Activated CD4-positive, alpha-beta T cell treated with anti-CD3 and anti-CD28 coated beads for 36 hours (primary cell): ENCODE results near the gene GARIN5A. TPM values are rescaled to one million over a fixed set of nuclear protein-coding genes. Genes with fewer than 3 reads are reported as not detected.

ENCODE experiments used
- ATAC-seq: fragments of 200-7000 bp; cut with Tn5 transposase; one replicate; pipeline ENCODE4 v1.10.0; 2021; ENCODE audit warnings: mild to moderate bottlenecking, moderate library complexity
- CTCF ChIA-PET: fragments of 350-600 bp; sonication (Branson Sonifier 250); formaldehyde crosslinking; loops from one replicate; lab custom pipeline; 2021; ENCODE audit warnings: antibody characterized with exemption; lab: Charles Lee
- POLR2A ChIA-PET: fragments of 350-600 bp; sonication (Branson Sonifier 250); formaldehyde crosslinking; loops from one replicate; lab custom pipeline; 2021; ENCODE audit warnings: antibody characterized with exemption, inconsistent platforms; lab: Charles Lee
- DNase-seq: peaks from one replicate; pipeline ENCODE4 v3.0.0-alpha.2; 2020
- H3K27ac Mint-ChIP-seq: one replicate; pipeline ENCODE4 v1.8.0; 2021; ENCODE audit warnings: mixed read lengths
- H3K27me3 Mint-ChIP-seq: one replicate; pipeline ENCODE4 v1.8.0; 2021; ENCODE audit warnings: mixed read lengths
- H3K36me3 Mint-ChIP-seq: one replicate; pipeline ENCODE4 v1.8.0; 2021; ENCODE audit warnings: low read depth, mixed read lengths
- H3K4me1 Mint-ChIP-seq: one replicate; pipeline ENCODE4 v1.8.0; 2021; ENCODE audit warnings: mixed read lengths
- H3K4me3 Mint-ChIP-seq: one replicate; pipeline ENCODE4 v1.8.0; 2021; ENCODE audit warnings: mild to moderate bottlenecking, moderate library complexity, mixed read lengths
- H3K9me3 Mint-ChIP-seq: one replicate; pipeline ENCODE4 v1.8.0; 2021; ENCODE audit warnings: low read depth, mixed read lengths
- intact Hi-C, 2 experiments: fragments of 100-400 bp; cut with DNase I in 1 of 2; cut with micrococcal nuclease in 1 of 2; formaldehyde crosslinking; loops; one replicate each; pipeline versions ENCODE4 v1.14.2 to v1.15.1; 2022 to 2024; cut with DNase I, micrococcal nuclease
- total RNA-seq, 2 experiments: library from RNA; stranded (reverse); gene quantifications; one replicate each; pipeline ENCODE4 v1.2.3, GENCODE V29; 2021

The GARIN5A gene
- total RNA-seq, 2 experiments from 2014 or later: 0.48 to 0.58 TPM

- Mint-ChIP-seq H3K9me3 (no peaks in the 10 kb centered on the region), H3K4me3 (no peak overlapping the region), H3K36me3 (peaks cover 6% of the 10 kb centered on the region), H3K27me3 (no peaks in the 10 kb centered on the region), H3K27ac (no peak overlapping the region), H3K4me1 (peaks cover 12% of the 10 kb centered on the region)
- intact Hi-C loops: no loop called here
- POLR2A ChIA-PET: no interaction called here
- DNase-seq (no peak), ATAC-seq (no peak)
- CTCF ChIA-PET: no interaction called here
Measured at GRCh38 chr19:50507376-50507775, 30.7 kb upstream of the GARIN5A start.

- CTCF ChIA-PET: no interaction called here
- ATAC-seq: no peak
Measured at GRCh38 chr19:50506700-50507099, 30.1 kb upstream of the GARIN5A start.

GRCh38 chr19:50505856-50506611, 29.4 kb upstream of the GARIN5A start:
- H3K4me3 Mint-ChIP-seq: no peak overlapping the region
- DNase-seq: no peak
- no peaks in the 10 kb centered on the region for H3K9me3 Mint-ChIP-seq
- ChIA-PET POLR2A (no interaction called here), CTCF (no interaction called here)
- no peak for ATAC-seq
- H3K27me3 Mint-ChIP-seq: no peaks in the 10 kb centered on the region
- intact Hi-C loops: no loop called here
- H3K36me3 Mint-ChIP-seq: peaks cover 6% of the 10 kb centered on the region
- peaks cover 6% of the 10 kb centered on the region for H3K4me1 Mint-ChIP-seq
- no peak overlapping the region for H3K27ac Mint-ChIP-seq

More at GRCh38 chr19:50506700-50507099, 30.1 kb upstream of the GARIN5A start:
- intact Hi-C loops: no loop called here
- no peak for DNase-seq
- no peak overlapping the region for H3K27ac Mint-ChIP-seq
- POLR2A ChIA-PET: no interaction called here
- peaks cover 6% of the 10 kb centered on the region for H3K36me3 Mint-ChIP-seq
- no peak overlapping the region for H3K4me3 Mint-ChIP-seq
- peaks cover 11% of the 10 kb centered on the region for H3K4me1 Mint-ChIP-seq
- H3K9me3 Mint-ChIP-seq: no peaks in the 10 kb centered on the region
- H3K27me3 Mint-ChIP-seq: no peaks in the 10 kb centered on the region

- intact Hi-C loops: no loop called here
- DNase-seq: no peak
- Mint-ChIP-seq H3K4me3 (no peak overlapping the region), H3K27ac (no peak overlapping the region), H3K4me1 (no peaks in the 10 kb centered on the region), H3K9me3 (no peaks in the 10 kb centered on the region), H3K27me3 (no peaks in the 10 kb centered on the region), H3K36me3 (peaks cover 4% of the 10 kb centered on the region)
- ChIA-PET CTCF (no interaction called here), POLR2A (no interaction called here)
- ATAC-seq: no peak
Measured at GRCh38 chr19:50501568-50502475, 25.2 kb upstream of the GARIN5A start.

- Mint-ChIP-seq H3K9me3 (no peaks in the 10 kb centered on the region), H3K27ac (no peak overlapping the region), H3K36me3 (peaks cover 4% of the 10 kb centered on the region), H3K4me1 (no peaks in the 10 kb centered on the region), H3K4me3 (no peak overlapping the region), H3K27me3 (no peaks in the 10 kb centered on the region)
- ChIA-PET CTCF (no interaction called here), POLR2A (no interaction called here)
- intact Hi-C loops: no loop called here
- no peak for ATAC-seq
- DNase-seq: no peak
Measured at GRCh38 chr19:50501186-50501567, 24.5 kb upstream of the GARIN5A start.

- DNase-seq: no peak
Measured at GRCh38 chr19:50500753-50501151, 24.1 kb upstream of the GARIN5A start.

GRCh38 chr19:50500060-50500752, 23.6 kb upstream of the GARIN5A start:
- CTCF ChIA-PET: interaction anchor here (0.6 kb wide), 1 partner anchor 37 kb away, joined by 3 read pairs; no protein-coding TSS in a partner anchor
- Mint-ChIP-seq H3K36me3 (no peaks in the 10 kb centered on the region), H3K4me1 (no peaks in the 10 kb centered on the region), H3K4me3 (no peak overlapping the region), H3K9me3 (no peaks in the 10 kb centered on the region), H3K27ac (no peak overlapping the region), H3K27me3 (no peaks in the 10 kb centered on the region)
- DNase-seq (peak; percentile 55), ATAC-seq (peak; percentile 61)
- POLR2A ChIA-PET: no interaction called here
- intact Hi-C loops: no loop called here

More at GRCh38 chr19:50500753-50501151, 24.1 kb upstream of the GARIN5A start:
- intact Hi-C loops: no loop called here
- Mint-ChIP-seq H3K27me3 (no peaks in the 10 kb centered on the region), H3K4me3 (no peak overlapping the region), H3K36me3 (peaks cover 3% of the 10 kb centered on the region), H3K9me3 (no peaks in the 10 kb centered on the region), H3K4me1 (no peaks in the 10 kb centered on the region), H3K27ac (no peak overlapping the region)
- no peak for ATAC-seq
- ChIA-PET CTCF (interaction anchor here (0.6 kb wide), 1 partner anchor 36 kb away, joined by 3 read pairs; no protein-coding TSS in a partner anchor), POLR2A (no interaction called here)

- ChIA-PET CTCF (no interaction called here), POLR2A (no interaction called here)
- Mint-ChIP-seq H3K4me3 (no peak overlapping the region), H3K27ac (no peak overlapping the region), H3K27me3 (no peaks in the 10 kb centered on the region), H3K9me3 (no peaks in the 10 kb centered on the region), H3K36me3 (no peaks in the 10 kb centered on the region), H3K4me1 (no peaks in the 10 kb centered on the region)
- ATAC-seq: no peak
- no peak for DNase-seq
- intact Hi-C loops: no loop called here
Measured at GRCh38 chr19:50498219-50499056, 21.8 kb upstream of the GARIN5A start.

GRCh38 chr19:50497022-50497405, 20.4 kb upstream of the GARIN5A start:
- ATAC-seq (no peak), DNase-seq (no peak)
- ChIA-PET CTCF (no interaction called here), POLR2A (interaction anchor here (0.6 kb wide), 1 partner anchor 134 kb away, joined by 4 read pairs; no protein-coding TSS in a partner anchor)
- Mint-ChIP-seq H3K4me3 (no peak overlapping the region), H3K27me3 (no peaks in the 10 kb centered on the region), H3K36me3 (no peaks in the 10 kb centered on the region), H3K9me3 (no peaks in the 10 kb centered on the region), H3K27ac (no peak overlapping the region), H3K4me1 (peaks cover 5% of the 10 kb centered on the region)
- intact Hi-C loops: no loop called here

- peaks cover 11% of the 10 kb centered on the region for H3K4me1 Mint-ChIP-seq
- H3K27ac Mint-ChIP-seq: no peak overlapping the region
- H3K27me3 Mint-ChIP-seq: no peaks in the 10 kb centered on the region
- ChIA-PET CTCF (no interaction called here), POLR2A (interaction anchor here (0.6 kb wide), 1 partner anchor 133 kb away, joined by 4 read pairs; no protein-coding TSS in a partner anchor)
- H3K4me3 Mint-ChIP-seq: no peak overlapping the region
- intact Hi-C loops: no loop called here
- no peaks in the 10 kb centered on the region for H3K9me3 Mint-ChIP-seq
- H3K36me3 Mint-ChIP-seq: no peaks in the 10 kb centered on the region
- no peak for ATAC-seq
- DNase-seq: no peak
Measured at GRCh38 chr19:50496189-50497021, 19.8 kb upstream of the GARIN5A start.
